Osteoblast (primary cell): Measurements from ENCODE around the gene CCDC27. TPM values are rescaled to one million over a fixed set of nuclear protein-coding genes. Genes with fewer than 3 reads are reported as not detected.
"Not testable (repeated sequence)": the region's sequence is repeated elsewhere in the genome, so short reads cannot be mapped to it uniquely, and the experiment has no call there.

ENCODE experiments used
- DNase-seq: peaks from one replicate; pipeline ENCODE4 v3.0.0; 2011; ENCODE audit warnings: low spot score, mixed read lengths; ENCODE audit not compliant: insufficient read length; ENCODE audit errors: missing footprints
- H2AFZ ChIP-seq: 2 replicates; pipeline ENCODE4 v1.6.0; 2011; ENCODE audit warnings: mild to moderate bottlenecking, low read length
- H3K27ac ChIP-seq: 2 replicates; pipeline ENCODE4 v1.5.1; 2011; ENCODE audit warnings: mild to moderate bottlenecking, low read depth, low read length, moderate library complexity
- H3K27me3 ChIP-seq: 2 replicates; pipeline ENCODE4 v1.6.0; 2012; ENCODE audit warnings: mild to moderate bottlenecking, control low read depth, inconsistent platforms, low read length, moderate library complexity; ENCODE audit not compliant: insufficient read depth
- H3K36me3 ChIP-seq: 2 replicates; pipeline ENCODE4 v1.5.1; 2011; ENCODE audit warnings: mild to moderate bottlenecking, low read length, control low read depth, moderate library complexity; ENCODE audit not compliant: insufficient read depth
- H3K4me1 ChIP-seq: 2 replicates; pipeline ENCODE4 v1.5.1; 2011; ENCODE audit warnings: mild to moderate bottlenecking, low read length, control low read depth, moderate library complexity; ENCODE audit not compliant: insufficient read depth
- H3K4me2 ChIP-seq: 2 replicates; pipeline ENCODE4 v1.6.0; 2011; ENCODE audit warnings: mild to moderate bottlenecking, low read length; ENCODE audit not compliant: insufficient read depth
- H3K4me3 ChIP-seq: fragments of 200-600 bp; sonication (generic); 3 replicates; pipeline ENCODE4 v1.5.1; 2012; ENCODE audit warnings: mild to moderate bottlenecking, low read length, inconsistent platforms; ENCODE audit not compliant: insufficient read depth
- H3K79me2 ChIP-seq: 2 replicates; pipeline ENCODE4 v1.6.0; 2012; ENCODE audit warnings: mild to moderate bottlenecking, low read length, control low read depth, inconsistent platforms; ENCODE audit not compliant: insufficient read depth
- H3K9me3 ChIP-seq: 2 replicates; pipeline ENCODE4 v1.5.1; 2011; ENCODE audit warnings: low read depth, low read length, control low read depth
- H4K20me1 ChIP-seq: 2 replicates; pipeline ENCODE4 v1.6.0; 2012; ENCODE audit warnings: mild to moderate bottlenecking, low read length, control low read depth; ENCODE audit not compliant: insufficient read depth
- total RNA-seq: library from RNA; depleted of rRNA; stranded (reverse); fragments of >200 nt; gene quantifications from 2 replicates; pipeline ENCODE4 v1.2.3, GENCODE V29; 2012
- TF ChIP-seq, protein P1 (sequence below): IDR thresholded peaks from 2 replicates; pipeline ENCODE4 v1.5.1; 2011; ENCODE audit warnings: mild to moderate bottlenecking, low read depth, low read length, moderate library complexity; ENCODE audit errors: extremely low read depth

The CCDC27 gene
- total RNA-seq, 1 donor: not detected

DNA sequence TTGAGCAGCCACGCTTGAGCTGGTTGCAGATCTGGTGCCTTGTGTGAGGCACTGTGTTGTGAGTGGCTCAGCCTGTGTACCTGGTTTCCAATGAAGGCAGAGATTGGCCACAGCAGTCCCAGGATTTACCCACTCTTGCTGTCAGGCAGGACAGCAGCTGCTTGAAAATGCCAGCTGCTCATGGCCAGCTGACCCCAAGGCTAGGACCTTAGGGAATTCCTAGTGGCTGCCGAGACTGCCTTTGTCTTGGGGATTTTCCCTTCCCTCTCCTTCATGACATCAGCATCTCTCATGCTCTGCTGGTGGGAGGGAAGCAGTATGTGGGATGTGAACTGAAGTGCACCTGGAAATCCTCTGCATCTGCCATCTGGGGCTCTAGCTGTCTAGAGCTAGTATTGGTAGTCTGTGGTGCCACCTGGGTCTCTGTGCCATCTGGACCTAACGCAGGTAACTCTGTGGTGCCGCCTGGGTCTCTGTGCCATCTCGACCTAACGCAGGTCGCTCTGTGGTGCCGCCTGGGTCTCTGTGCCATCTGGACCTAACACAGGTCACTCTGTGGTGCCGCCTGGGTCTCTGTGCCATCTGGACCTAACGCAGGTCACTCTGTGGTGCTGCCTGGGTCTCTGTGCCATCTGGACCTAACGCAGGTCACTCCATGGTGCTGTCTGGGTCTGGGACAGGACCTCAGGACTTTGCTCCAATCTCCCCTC lies 47.9 kb downstream of the CCDC27 start:
- H4K20me1 ChIP-seq: peaks cover 4% of the 10 kb centered on the region
- H3K4me1 ChIP-seq: peaks cover 20% of the 10 kb centered on the region
- TF ChIP-seq, protein P1, sequence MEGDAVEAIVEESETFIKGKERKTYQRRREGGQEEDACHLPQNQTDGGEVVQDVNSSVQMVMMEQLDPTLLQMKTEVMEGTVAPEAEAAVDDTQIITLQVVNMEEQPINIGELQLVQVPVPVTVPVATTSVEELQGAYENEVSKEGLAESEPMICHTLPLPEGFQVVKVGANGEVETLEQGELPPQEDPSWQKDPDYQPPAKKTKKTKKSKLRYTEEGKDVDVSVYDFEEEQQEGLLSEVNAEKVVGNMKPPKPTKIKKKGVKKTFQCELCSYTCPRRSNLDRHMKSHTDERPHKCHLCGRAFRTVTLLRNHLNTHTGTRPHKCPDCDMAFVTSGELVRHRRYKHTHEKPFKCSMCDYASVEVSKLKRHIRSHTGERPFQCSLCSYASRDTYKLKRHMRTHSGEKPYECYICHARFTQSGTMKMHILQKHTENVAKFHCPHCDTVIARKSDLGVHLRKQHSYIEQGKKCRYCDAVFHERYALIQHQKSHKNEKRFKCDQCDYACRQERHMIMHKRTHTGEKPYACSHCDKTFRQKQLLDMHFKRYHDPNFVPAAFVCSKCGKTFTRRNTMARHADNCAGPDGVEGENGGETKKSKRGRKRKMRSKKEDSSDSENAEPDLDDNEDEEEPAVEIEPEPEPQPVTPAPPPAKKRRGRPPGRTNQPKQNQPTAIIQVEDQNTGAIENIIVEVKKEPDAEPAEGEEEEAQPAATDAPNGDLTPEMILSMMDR: no peak
- no peak overlapping the region for H3K4me3 ChIP-seq
- no peaks in the 10 kb centered on the region for H3K9me3 ChIP-seq
- H3K27me3 ChIP-seq: peaks cover 8% of the 10 kb centered on the region
- H3K79me2 ChIP-seq: peaks cover 15% of the 10 kb centered on the region
- no peak overlapping the region for H3K4me2 ChIP-seq
- no peaks in the 10 kb centered on the region for H3K36me3 ChIP-seq
- DNase-seq: peak; percentile 66
- no peak overlapping the region for H2AFZ ChIP-seq
- no peak overlapping the region for H3K27ac ChIP-seq

DNA sequence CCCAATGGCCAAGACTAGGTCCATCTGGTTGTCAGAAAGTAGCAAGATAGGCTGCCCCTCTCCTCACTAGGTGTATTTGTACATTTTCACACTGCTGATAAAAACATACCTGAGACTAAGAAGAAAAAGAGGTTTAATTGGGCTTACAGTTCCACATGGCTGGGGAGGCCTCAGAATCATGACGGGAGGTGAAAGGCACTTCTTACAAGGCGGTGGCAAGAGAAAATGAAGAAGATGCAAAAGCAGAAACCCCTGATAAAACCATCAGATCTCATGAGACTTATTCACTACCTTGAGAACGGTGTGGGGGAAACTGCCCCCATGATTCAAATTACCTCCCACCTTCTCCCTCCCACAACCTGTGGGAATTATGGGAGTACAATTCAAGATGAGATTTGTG lies 48.5 kb downstream of the CCDC27 start:
- H3K4me1 ChIP-seq: peaks cover 15% of the 10 kb centered on the region
- not testable (repeated sequence) for DNase-seq, H3K79me2 ChIP-seq

DNA sequence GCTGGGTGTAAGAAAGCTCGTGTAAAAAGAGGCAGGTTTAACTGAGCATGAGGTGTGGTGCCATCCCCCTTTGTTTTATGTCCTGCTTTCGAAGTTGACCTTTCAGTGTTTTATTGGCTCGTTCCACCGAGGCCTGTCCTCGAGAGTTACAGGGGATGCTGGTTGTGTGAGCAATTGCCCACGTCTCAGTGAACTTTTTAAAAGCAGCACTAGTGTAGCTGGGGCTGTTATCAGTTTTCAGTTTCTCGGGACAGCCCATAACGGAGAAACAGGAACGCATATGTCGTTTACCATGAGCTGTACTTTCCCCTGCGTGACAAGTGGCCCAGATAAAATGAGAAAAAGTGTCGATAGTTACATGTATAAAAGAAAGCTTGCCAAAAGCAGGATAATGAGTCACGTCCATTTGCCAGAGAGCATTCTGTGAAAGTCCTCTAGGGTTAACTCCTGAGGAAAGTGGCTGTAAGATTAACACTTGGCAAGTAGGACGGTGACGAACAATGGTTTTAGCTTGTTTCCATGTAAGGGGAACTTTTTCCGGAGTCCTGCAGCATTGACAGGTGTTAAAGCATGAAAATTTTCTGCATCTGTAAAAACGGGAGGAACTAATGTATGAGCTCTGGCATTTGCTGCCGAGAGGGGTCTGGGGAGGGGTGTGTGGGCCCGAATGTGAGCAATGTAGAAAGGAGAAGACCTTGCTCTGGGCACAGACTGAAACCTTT lies 51.8 kb downstream of the CCDC27 start:
- TF ChIP-seq, protein P1: no peak
- no peaks in the 10 kb centered on the region for H4K20me1 ChIP-seq
- peak overlapping the region; percentile 45 for H3K4me3 ChIP-seq
- peak overlapping the region; percentile 70 for H2AFZ ChIP-seq
- peaks cover 8% of the 10 kb centered on the region for H3K27me3 ChIP-seq
- H3K4me2 ChIP-seq: peak overlapping the region; percentile 72
- no peak overlapping the region for H3K27ac ChIP-seq
- no peaks in the 10 kb centered on the region for H3K9me3 ChIP-seq
- H3K36me3 ChIP-seq: no peaks in the 10 kb centered on the region
- peak; percentile 73 for DNase-seq
- peaks cover 9% of the 10 kb centered on the region for H3K4me1 ChIP-seq
- H3K79me2 ChIP-seq: no peaks in the 10 kb centered on the region

More for the DNA sequence above, 48.5 kb downstream of the CCDC27 start:
- not testable (repeated sequence) for H2AFZ ChIP-seq, H3K36me3 ChIP-seq, H4K20me1 ChIP-seq, H3K4me2 ChIP-seq, H3K9me3 ChIP-seq, H3K4me3 ChIP-seq, H3K27me3 ChIP-seq, H3K27ac ChIP-seq

DNA sequence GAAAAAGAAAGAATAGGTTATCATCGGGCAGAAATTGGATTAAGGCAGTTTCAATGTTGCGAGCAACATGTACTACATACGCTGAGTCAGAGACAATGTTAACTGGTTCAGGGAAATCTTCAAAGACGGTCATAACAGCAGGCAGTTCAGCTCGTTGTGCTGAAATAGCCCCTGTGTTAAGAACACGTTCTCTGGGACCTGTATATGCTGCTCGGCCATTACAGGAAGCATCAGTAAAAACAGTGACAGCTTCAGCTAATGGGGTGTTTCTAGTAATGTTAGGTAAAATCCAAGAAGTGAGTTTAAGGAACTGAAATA lies 52.3 kb downstream of the CCDC27 start:
- Histone ChIP-seq H3K4me2 (peak overlapping the region; percentile 72), H3K4me3 (peak overlapping the region; percentile 45)
- not testable (repeated sequence) for H3K36me3 ChIP-seq, H3K27me3 ChIP-seq, H2AFZ ChIP-seq, H3K9me3 ChIP-seq, H3K79me2 ChIP-seq, DNase-seq, H3K4me1 ChIP-seq, H3K27ac ChIP-seq, H4K20me1 ChIP-seq

DNA sequence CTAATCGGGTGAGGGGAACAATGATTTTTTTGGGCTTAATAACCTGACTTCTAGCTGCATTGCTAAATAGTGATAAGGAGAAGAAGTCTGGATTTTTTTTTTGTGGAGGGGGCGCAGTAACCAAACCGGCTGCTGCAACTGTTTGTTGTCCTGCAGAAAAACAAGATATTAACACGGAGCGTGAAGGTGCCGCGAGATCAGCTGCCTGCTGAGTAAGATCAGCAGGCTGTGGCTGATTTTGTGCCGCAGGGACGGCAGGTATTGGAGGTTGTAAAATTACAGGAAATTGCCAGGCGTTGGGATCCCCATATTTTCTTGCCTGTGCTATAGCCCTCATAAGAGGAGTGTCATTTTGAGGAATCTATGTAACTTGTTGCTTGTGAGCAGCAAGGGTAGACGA lies 52.8 kb downstream of the CCDC27 start:
- Histone ChIP-seq H3K4me2 (no peak overlapping the region), H3K4me1 (peaks cover 9% of the 10 kb centered on the region), H2AFZ (no peak overlapping the region), H4K20me1 (no peaks in the 10 kb centered on the region), H3K9me3 (no peaks in the 10 kb centered on the region), H3K79me2 (no peaks in the 10 kb centered on the region), H3K27ac (no peak overlapping the region), H3K27me3 (peaks cover 8% of the 10 kb centered on the region), H3K4me3 (no peak overlapping the region), H3K36me3 (no peaks in the 10 kb centered on the region)
- no peak for DNase-seq
- TF ChIP-seq, protein P1: no peak
